GM12878 (cell line): ENCODE measurements around the gene DNAJA2. TPM values are rescaled to one million over a fixed set of nuclear protein-coding genes. Genes with fewer than 3 reads are reported as not detected.

Source experiments
- ATAC-seq: fragments of 200-7000 bp; cut with Tn5 transposase; 3 replicates; pipeline ENCODE4 v1.9.1; 2020; ENCODE audit warnings: mild to moderate bottlenecking, moderate library complexity
- BruUV-seq: library from RNA; stranded (reverse); fragments of 400-500 nt; replicated peaks from 2 replicates; lab custom pipeline; 2021; lab: Mats Ljungman, UMichigan
- CTCF ChIA-PET: fragments of 300-600 bp; sonication (Branson Sonifier 250); formaldehyde crosslinking; extraction: SDS; loops from one replicate; lab custom pipeline; 2021; ENCODE audit warnings: inconsistent platforms; lab: Yijun Ruan, JAX
- POLR2A ChIA-PET: fragments of 350-600 bp; formaldehyde crosslinking; extraction: SDS; loops from one replicate; lab custom pipeline; 2021; ENCODE audit warnings: inconsistent platforms; lab: Charles Lee
- RAD21 ChIA-PET: fragments of 300-600 bp; sonication (Branson Sonifier 250); formaldehyde crosslinking; loops from one replicate; lab custom pipeline; 2023; ENCODE audit warnings: antibody characterized with exemption; ENCODE audit not compliant: unreplicated experiment; lab: Charles Lee
- SMC1A ChIA-PET: fragments of 300-600 bp; sonication (Branson Sonifier 250); formaldehyde crosslinking; loops from one replicate; lab custom pipeline; 2023; ENCODE audit not compliant: unreplicated experiment, uncharacterized antibody; lab: Charles Lee
- DNase-seq: peaks from one replicate; pipeline ENCODE4 v3.0.0-alpha.2; 2011; ENCODE audit warnings: low read depth, low spot score
- FAIRE-seq: peaks from 3 replicates; lab custom pipeline; 2011; peaks lifted over from hg19 to GRCh38; lab: Jason Lieb, UNC
- H2AFZ ChIP-seq: 2 replicates; pipeline ENCODE4 v1.6.0; 2011; ENCODE audit warnings: low read depth, low read length, control low read depth; ENCODE audit not compliant: control insufficient read depth
- H3K27ac ChIP-seq: 2 replicates; pipeline ENCODE4 v1.5.1; 2011; ENCODE audit warnings: control low read depth; ENCODE audit not compliant: control insufficient read depth, insufficient read depth
- H3K27me3 ChIP-seq, 2 experiments: replicated peaks in 1 of 2; 2 replicates each; pipeline versions ENCODE4 v1.6.0 to v1.6.1; 2011; ENCODE audit warnings: low read length in 1 of 2; ENCODE audit not compliant: control insufficient read depth in 2 of 2, insufficient read depth in 2 of 2
- H3K36me3 ChIP-seq, 2 experiments: 2 replicates each; pipeline ENCODE4 v1.5.1; 2011; ENCODE audit warnings: low read length in 1 of 2; ENCODE audit not compliant: control insufficient read depth in 2 of 2, insufficient read depth in 2 of 2
- H3K4me1 ChIP-seq: 2 replicates; pipeline ENCODE4 v1.6.1; 2011; ENCODE audit warnings: mild to moderate bottlenecking, low read length, moderate library complexity, mixed read lengths; ENCODE audit not compliant: control insufficient read depth, insufficient read depth
- H3K4me2 ChIP-seq: 2 replicates; pipeline ENCODE4 v1.6.0; 2011; ENCODE audit warnings: control low read depth; ENCODE audit not compliant: control insufficient read depth, insufficient read depth
- H3K4me3 ChIP-seq: fragments of 200-600 bp; sonication (generic); 2 replicates; pipeline ENCODE4 v1.5.1; 2016
- H3K79me2 ChIP-seq: 2 replicates; pipeline ENCODE4 v1.6.0; 2011; ENCODE audit warnings: low read length; ENCODE audit not compliant: control insufficient read depth, insufficient read depth
- H3K9ac ChIP-seq: 2 replicates; pipeline ENCODE4 v1.8.0; 2011; ENCODE audit warnings: low read length, control low read depth, mixed read lengths; ENCODE audit not compliant: control insufficient read depth, insufficient read depth
- H3K9me3 ChIP-seq: replicated peaks from 3 replicates; pipeline ENCODE4 v1.5.1; 2011; ENCODE audit warnings: mild to moderate bottlenecking, low read length; ENCODE audit not compliant: control insufficient read depth, insufficient read depth
- H4K20me1 ChIP-seq: 2 replicates; pipeline ENCODE4 v1.6.0; 2011; ENCODE audit not compliant: control insufficient read depth, insufficient read depth
- ATF2 ChIP-seq: IDR thresholded peaks from 2 replicates; pipeline ENCODE4 v1.6.1; 2012; ENCODE audit warnings: low read length, inconsistent platforms
- HDAC2 ChIP-seq: fragments of 200-600 bp; sonication (generic); IDR thresholded peaks from 2 replicates; pipeline ENCODE4 v1.6.1; 2017
- IRF4 ChIP-seq: IDR thresholded peaks from 2 replicates; pipeline ENCODE4 v1.6.1; 2011; ENCODE audit warnings: low read depth, low read length
- MTA3 ChIP-seq: IDR thresholded peaks from 2 replicates; pipeline ENCODE4 v1.6.1; 2012; ENCODE audit warnings: low read length, inconsistent platforms, borderline replicate concordance
- NR2C1 ChIP-seq: fragments of 450-650 bp; IDR thresholded peaks from 2 replicates; pipeline ENCODE4 v1.6.1; 2017; ENCODE audit warnings: antibody characterized with exemption, mild to moderate bottlenecking, moderate library complexity
- RBBP5 ChIP-seq: fragments of 200-600 bp; sonication (generic); conservative IDR thresholded peaks from 2 replicates; pipeline ENCODE4 v1.6.1; 2016
- RUNX3 ChIP-seq: IDR thresholded peaks from 2 replicates; pipeline ENCODE4 v1.6.1; 2012; ENCODE audit warnings: low read length, inconsistent platforms
- SREBF2 ChIP-seq: IDR thresholded peaks from 2 replicates; pipeline ENCODE4 v1.6.1; 2012; ENCODE audit warnings: mild to moderate bottlenecking, low read length
- WGBS: methylation state at CpG from one replicate; pipeline ENCODE4 v1.1.6; 2016; ENCODE audit warnings: low lambda C conversion rate; ENCODE audit not compliant: insufficient replicate concordance, insufficient coverage; ENCODE audit errors: missing lambda C conversion rate; 5-methylcytosine and 5-hydroxymethylcytosine counted together
- in situ Hi-C: fragments of 300-500 bp; cut with MboI; formaldehyde crosslinking; loops from 9 replicates; pipeline ENCODE4 v1.14.3; 2018; ENCODE audit warnings: mixed read lengths
- intact Hi-C: fragments of 100-400 bp; cut with micrococcal nuclease; formaldehyde crosslinking; loops from one replicate; pipeline ENCODE4 v1.14.2; 2022; ENCODE audit not compliant: unreplicated experiment
- polyA plus RNA-seq, 11 experiments: library from polyadenylated mRNA; depleted of rRNA in 4 of 11; unstranded in 6 of 11; stranded (reverse) in 5 of 11; fragments of >200 nt; fragmentation: Nextera tagmentation in 4 of 11; fragmentation: Illumina TruSeq in 1 of 11; extraction: Ambion mirVana in 4 of 11; extraction: Trizol in 1 of 11; gene quantifications; 1 replicate in 1 of 11; 2 replicates in 10 of 11; pipeline versions ENCODE4 v1.2.1 to v1.2.3, GENCODE V29; 2011 to 2016; ENCODE audit warnings: inconsistent platforms in 2 of 11, missing spikeins in 2 of 11, low read depth in 1 of 11
- total RNA-seq, 4 experiments: library from RNA; depleted of rRNA in 3 of 4; stranded (reverse); fragments of >200 nt in 3 of 4; fragmentation: Illumina TruSeq in 1 of 4; extraction: Trizol in 1 of 4; gene quantifications; 2 replicates each; pipeline versions ENCODE4 v1.2.1 to v1.2.3, GENCODE V29; 2013 to 2021
- TF ChIP-seq, protein P1 (sequence below): fragments of 450-650 bp; conservative IDR thresholded peaks from 2 replicates; pipeline ENCODE4 v1.6.1; 2017; ENCODE audit warnings: mild to moderate bottlenecking, moderate library complexity

The DNAJA2 gene
- total and polyA plus RNA-seq, 10 of the 15 experiments (the other 5 are each of a cell fraction or from before 2014, with no cell fraction given): 26.2 to 96.4 (median 58.1) TPM

DNA sequence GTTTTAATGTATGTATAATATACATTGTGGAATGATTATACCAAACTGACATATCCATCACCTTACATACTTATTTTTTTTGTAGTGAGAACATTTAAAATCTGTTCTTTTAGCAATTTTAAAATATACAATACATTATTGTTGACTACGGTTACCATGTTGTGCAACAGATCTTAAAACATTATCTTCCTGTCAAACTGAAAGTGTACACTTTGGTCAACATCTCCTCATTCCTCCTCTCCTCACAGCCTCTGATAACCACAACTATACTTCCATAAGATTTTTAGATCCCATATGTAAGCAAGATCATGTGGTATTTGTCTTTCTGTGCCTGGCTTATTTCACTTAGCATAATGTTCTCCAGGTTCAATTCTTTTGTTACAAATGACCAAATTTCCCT is 7.5 kb upstream of the DNAJA2 start:
- FAIRE-seq: no peak
- intact Hi-C loops: no loop called here
- no peaks in the 10 kb centered on the region for H4K20me1 ChIP-seq
- SMC1A ChIA-PET: interaction anchor here (1.3 kb wide), 1 partner anchor 127 kb away, joined by 3 read pairs; no protein-coding TSS in a partner anchor
- peaks cover 10% of the 10 kb centered on the region for H3K4me1 ChIP-seq
- no peak overlapping the region for H3K9ac ChIP-seq
- RAD21 ChIA-PET: no interaction called here
- POLR2A ChIA-PET: no interaction called here
- H3K27ac ChIP-seq: no peak overlapping the region
- H3K4me2 ChIP-seq: no peak overlapping the region
- no peak for ATAC-seq
- H3K9me3 ChIP-seq: no peaks in the 10 kb centered on the region
- no peaks in the 10 kb centered on the region for H3K36me3 ChIP-seq
- CTCF ChIA-PET: interaction anchor here (1.3 kb wide), 1 partner anchor 42 kb away, joined by 3 read pairs; no protein-coding TSS in a partner anchor
- BruUV-seq: no TSS peak
- no peak overlapping the region for H3K4me3 ChIP-seq
- in situ Hi-C loops: no loop called here
- no peak overlapping the region for H2AFZ ChIP-seq
- DNase-seq: no peak
- WGBS: 95% methylated on average over 1 of the region's 1 CpG
- no peak for TF ChIP-seq RBBP5
- no peak for TF ChIP-seq MTA3
- TF ChIP-seq NR2C1: no peak
- no peak for TF ChIP-seq IRF4
- TF ChIP-seq HDAC2: no peak
- no peak for TF ChIP-seq RUNX3
- no peak for TF ChIP-seq SREBF2
- TF ChIP-seq, protein P1, sequence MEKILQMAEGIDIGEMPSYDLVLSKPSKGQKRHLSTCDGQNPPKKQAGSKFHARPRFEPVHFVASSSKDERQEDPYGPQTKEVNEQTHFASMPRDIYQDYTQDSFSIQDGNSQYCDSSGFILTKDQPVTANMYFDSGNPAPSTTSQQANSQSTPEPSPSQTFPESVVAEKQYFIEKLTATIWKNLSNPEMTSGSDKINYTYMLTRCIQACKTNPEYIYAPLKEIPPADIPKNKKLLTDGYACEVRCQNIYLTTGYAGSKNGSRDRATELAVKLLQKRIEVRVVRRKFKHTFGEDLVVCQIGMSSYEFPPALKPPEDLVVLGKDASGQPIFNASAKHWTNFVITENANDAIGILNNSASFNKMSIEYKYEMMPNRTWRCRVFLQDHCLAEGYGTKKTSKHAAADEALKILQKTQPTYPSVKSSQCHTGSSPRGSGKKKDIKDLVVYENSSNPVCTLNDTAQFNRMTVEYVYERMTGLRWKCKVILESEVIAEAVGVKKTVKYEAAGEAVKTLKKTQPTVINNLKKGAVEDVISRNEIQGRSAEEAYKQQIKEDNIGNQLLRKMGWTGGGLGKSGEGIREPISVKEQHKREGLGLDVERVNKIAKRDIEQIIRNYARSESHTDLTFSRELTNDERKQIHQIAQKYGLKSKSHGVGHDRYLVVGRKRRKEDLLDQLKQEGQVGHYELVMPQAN: no peak
- TF ChIP-seq ATF2: no peak
- H3K79me2 ChIP-seq: no peaks in the 10 kb centered on the region
- H3K27me3 ChIP-seq: no peaks in the 10 kb centered on the region
